Activated B cell treated with CpG ODN at 0.5 μM for 24 hours (primary cell): ENCODE data around the gene CBX2. TPM values are rescaled to one million over a fixed set of nuclear protein-coding genes. Genes with fewer than 3 reads are reported as not detected.

Source experiments
- ATAC-seq: fragments of 200-7000 bp; cut with Tn5 transposase; one replicate; pipeline ENCODE4 v1.10.0; 2021; ENCODE audit warnings: low read depth, mild to moderate bottlenecking, moderate library complexity
- CTCF ChIA-PET: fragments of 350-600 bp; sonication (Branson Sonifier 250); formaldehyde crosslinking; loops from one replicate; lab custom pipeline; 2021; ENCODE audit warnings: antibody characterized with exemption; lab: Charles Lee
- POLR2A ChIA-PET: fragments of 350-600 bp; sonication (Branson Sonifier 250); formaldehyde crosslinking; loops from one replicate; lab custom pipeline; 2021; ENCODE audit warnings: antibody characterized with exemption; lab: Charles Lee
- DNase-seq: peaks from one replicate; pipeline ENCODE4 v3.0.0; 2022
- H3K27ac Mint-ChIP-seq: one replicate; pipeline ENCODE4 v1.8.0; 2020; ENCODE audit warnings: mixed read lengths
- H3K27me3 Mint-ChIP-seq: one replicate; pipeline ENCODE4 v1.8.0; 2021; ENCODE audit warnings: mixed read lengths
- H3K36me3 Mint-ChIP-seq: one replicate; pipeline ENCODE4 v1.8.0; 2021; ENCODE audit warnings: low read depth, mixed read lengths
- H3K4me1 Mint-ChIP-seq: one replicate; pipeline ENCODE4 v1.8.0; 2021; ENCODE audit warnings: mixed read lengths
- H3K4me3 Mint-ChIP-seq: one replicate; pipeline ENCODE4 v1.8.0; 2020; ENCODE audit warnings: mild to moderate bottlenecking, mixed read lengths
- H3K9me3 Mint-ChIP-seq: one replicate; pipeline ENCODE4 v1.8.0; 2020; ENCODE audit warnings: mixed read lengths
- intact Hi-C: fragments of 100-400 bp; cut with micrococcal nuclease; formaldehyde crosslinking; loops from one replicate; pipeline ENCODE4 v1.15.1; 2024
- total RNA-seq: library from RNA; stranded (reverse); gene quantifications from 2 replicates; pipeline ENCODE4 v1.2.3, GENCODE V29; 2022
- TF ChIP-seq, protein P1 (sequence below): fragments of 200-600 bp; IDR thresholded peaks from one replicate; pipeline ENCODE4 v1.8.0; 2022; ENCODE audit warnings: antibody characterized with exemption, mild to moderate bottlenecking

Gene CBX2
- total RNA-seq, 1 donor from 2014 or later = 0.67 TPM

DNA sequence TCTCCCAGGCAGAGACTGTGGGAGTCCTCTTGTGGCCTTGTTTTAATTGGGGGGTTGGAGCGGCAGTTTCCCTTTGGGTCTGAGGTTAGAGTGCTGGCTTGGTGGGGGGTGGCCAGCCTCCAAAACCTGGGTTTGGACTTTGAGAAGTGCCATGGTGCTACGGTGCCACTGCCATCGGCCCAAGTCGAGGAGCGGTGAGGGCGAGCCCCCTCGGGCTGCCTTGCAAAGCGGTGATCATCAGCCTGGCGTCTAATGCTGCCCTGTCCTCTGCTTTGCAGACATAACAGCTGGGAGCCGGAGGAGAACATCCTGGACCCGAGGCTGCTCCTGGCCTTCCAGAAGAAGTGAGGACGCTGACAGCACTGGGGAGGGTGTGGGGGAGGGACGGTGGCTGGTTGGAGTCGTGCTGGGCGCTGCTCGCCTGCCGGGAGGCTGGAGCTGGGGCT lies 1.2 kb downstream of the CBX2 start:
- intact Hi-C loops = loop anchor here (2.0 kb wide), 1 partner anchor 18 kb away; the partner anchor contains the start of gene CBX8
- H3K9me3 Mint-ChIP-seq = no peaks in the 10 kb centered on the region
- ChIA-PET CTCF (no interaction called here), POLR2A (interaction anchor here (0.6 to 1.3 kb wide), 2 partner anchors 18 to 20 kb away, joined by 3 to 6 read pairs; partner anchors contain the start of gene CBX8)
- TF ChIP-seq, protein P1, sequence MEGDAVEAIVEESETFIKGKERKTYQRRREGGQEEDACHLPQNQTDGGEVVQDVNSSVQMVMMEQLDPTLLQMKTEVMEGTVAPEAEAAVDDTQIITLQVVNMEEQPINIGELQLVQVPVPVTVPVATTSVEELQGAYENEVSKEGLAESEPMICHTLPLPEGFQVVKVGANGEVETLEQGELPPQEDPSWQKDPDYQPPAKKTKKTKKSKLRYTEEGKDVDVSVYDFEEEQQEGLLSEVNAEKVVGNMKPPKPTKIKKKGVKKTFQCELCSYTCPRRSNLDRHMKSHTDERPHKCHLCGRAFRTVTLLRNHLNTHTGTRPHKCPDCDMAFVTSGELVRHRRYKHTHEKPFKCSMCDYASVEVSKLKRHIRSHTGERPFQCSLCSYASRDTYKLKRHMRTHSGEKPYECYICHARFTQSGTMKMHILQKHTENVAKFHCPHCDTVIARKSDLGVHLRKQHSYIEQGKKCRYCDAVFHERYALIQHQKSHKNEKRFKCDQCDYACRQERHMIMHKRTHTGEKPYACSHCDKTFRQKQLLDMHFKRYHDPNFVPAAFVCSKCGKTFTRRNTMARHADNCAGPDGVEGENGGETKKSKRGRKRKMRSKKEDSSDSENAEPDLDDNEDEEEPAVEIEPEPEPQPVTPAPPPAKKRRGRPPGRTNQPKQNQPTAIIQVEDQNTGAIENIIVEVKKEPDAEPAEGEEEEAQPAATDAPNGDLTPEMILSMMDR = no peak
- no peak overlapping the region for H3K27ac Mint-ChIP-seq
- no peaks in the 10 kb centered on the region for H3K36me3 Mint-ChIP-seq
- peak overlapping the region; percentile 82 for H3K4me3 Mint-ChIP-seq
- DNase-seq = no peak
- peaks cover 14% of the 10 kb centered on the region for H3K4me1 Mint-ChIP-seq
- no peak for ATAC-seq
- peaks cover 60% of the 10 kb centered on the region for H3K27me3 Mint-ChIP-seq

DNA sequence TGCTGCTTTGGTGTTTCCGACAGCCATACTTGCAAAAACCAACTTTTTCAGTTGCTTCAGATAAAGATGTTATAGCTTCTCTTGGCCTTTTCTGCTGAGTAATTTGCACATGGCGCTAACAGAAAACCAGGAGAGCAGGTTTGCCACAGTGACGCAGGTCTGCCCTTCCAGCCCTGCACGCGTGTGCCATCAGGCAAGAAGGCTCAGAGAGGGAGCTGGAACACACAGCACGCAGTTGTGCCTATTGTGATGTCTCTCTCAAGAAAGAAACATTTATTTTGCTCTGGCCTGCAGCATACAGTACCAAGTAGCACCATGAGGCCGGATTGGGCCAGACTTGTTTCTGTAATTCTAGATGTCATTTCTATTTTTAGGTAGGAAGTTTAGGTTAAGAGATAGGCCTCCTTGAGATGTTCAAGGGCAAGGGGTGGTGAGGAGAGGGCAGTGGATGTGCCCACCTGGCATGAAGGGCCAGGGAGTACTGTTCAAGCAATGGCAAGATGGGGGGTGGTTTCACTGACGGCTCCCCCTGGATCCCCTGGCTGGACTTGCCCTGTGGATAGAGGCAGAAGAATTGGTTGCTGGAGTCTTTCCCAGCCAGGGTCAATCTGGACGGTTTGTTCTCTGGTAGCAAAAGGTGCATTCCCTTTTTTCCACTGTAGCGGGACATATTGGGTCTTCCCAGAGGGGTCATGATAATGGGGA lies 1.9 kb downstream of the CBX2 start:
- TF ChIP-seq, protein P1 = no peak
- Mint-ChIP-seq H3K27ac (no peak overlapping the region), H3K4me1 (peaks cover 14% of the 10 kb centered on the region), H3K4me3 (peak overlapping the region; percentile 82), H3K27me3 (peaks cover 54% of the 10 kb centered on the region), H3K36me3 (no peaks in the 10 kb centered on the region), H3K9me3 (no peaks in the 10 kb centered on the region)
- DNase-seq (no peak), ATAC-seq (no peak)
- CTCF ChIA-PET = no interaction called here
- intact Hi-C loops = loop anchor here (2.0 kb wide), 1 partner anchor 17 kb away; the partner anchor contains the start of gene CBX8
- POLR2A ChIA-PET = interaction anchor here (0.6 kb wide), 1 partner anchor 17 kb away, joined by 6 read pairs; the partner anchor contains the start of gene CBX8

DNA sequence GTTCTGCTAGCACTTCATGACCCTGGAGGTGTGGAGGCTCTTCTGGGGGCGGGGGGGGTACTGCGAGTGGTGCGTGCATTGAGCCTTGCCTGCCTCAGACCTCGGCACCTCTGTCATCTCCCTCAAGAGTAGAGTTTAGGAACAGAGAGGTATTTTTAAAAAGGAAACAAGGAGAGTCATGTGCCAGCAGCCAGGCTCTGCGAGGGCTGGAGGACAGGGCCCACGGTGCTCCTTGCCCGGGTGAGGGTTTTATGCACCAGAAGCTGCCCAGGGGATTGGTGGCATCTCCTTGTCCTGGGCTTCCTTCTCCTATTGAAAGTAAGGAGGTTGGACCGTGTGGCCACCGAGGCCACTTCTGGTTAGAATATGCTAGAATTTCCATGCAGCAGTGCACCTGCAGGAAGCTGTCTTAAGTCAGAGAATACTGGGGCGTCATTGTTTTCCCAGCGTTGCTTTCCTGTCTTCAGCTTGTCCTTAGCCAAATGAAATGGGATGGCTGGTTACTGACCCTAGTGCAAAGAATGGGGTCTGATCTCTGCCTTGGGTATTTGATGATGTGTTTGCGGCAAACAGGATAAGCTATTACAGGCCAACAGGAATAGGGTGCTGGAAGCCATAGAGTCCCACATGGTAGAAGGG lies 3.2 kb downstream of the CBX2 start:
- H3K4me1 Mint-ChIP-seq = peaks cover 14% of the 10 kb centered on the region
- no peak overlapping the region for H3K27ac Mint-ChIP-seq
- no peaks in the 10 kb centered on the region for H3K9me3 Mint-ChIP-seq
- peaks cover 55% of the 10 kb centered on the region for H3K27me3 Mint-ChIP-seq
- H3K4me3 Mint-ChIP-seq = no peak overlapping the region
- CTCF ChIA-PET = interaction anchor here (0.8 to 1.4 kb wide), 3 partner anchors 16 to 39 kb away, joined by 3 read pairs; partner anchors contain the start of gene CBX8
- TF ChIP-seq, protein P1 = no peak
- no peaks in the 10 kb centered on the region for H3K36me3 Mint-ChIP-seq
- intact Hi-C loops = no loop called here
- POLR2A ChIA-PET = interaction anchor here (1.0 kb wide), 1 partner anchor 10 kb away, joined by 4 read pairs; no protein-coding TSS in a partner anchor
- no peak for DNase-seq
- ATAC-seq = no peak

DNA sequence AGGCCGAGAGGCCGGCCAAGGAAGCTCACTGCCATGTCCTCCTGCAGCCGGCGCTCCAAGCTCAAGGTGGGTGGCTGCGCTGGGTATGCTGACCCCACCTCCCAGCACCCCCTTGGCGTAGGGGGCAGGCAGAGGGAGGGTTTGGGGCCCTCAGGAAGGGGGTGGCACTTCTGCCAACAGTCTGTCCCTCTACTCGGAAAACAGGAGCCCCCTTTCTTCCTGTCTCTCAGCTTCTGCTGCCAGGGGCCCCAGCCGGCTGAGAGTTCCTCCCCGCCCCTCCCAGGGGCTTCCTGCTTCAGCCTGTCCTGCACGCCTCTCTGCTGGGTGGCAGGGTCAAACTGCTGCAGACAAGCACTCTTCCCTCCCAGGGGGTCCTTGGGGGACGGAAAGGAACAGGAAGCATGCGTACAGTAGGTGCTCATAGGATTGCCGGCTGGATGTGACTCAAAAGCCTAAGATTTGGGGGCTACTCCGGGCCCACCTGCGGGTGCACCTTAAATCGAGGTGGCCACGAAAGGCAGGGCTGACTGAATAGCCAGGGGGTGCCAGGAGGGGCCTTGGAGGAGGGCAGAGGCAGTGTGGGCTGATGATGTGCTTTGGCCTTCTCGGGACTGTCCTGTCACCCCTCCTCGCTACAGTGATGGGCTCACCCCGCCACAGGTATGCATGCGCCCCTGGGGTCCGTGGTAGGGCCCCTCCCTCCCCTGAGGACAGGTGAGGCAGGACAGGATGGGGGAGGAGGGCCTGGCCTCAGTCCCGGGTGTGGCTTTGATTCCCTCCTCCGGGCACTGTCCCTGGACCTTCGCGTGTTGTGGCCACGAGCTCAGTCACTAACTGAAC lies 4.0 kb downstream of the CBX2 start:
- CTCF ChIA-PET = interaction anchor here (0.8 to 1.4 kb wide), 3 partner anchors 15 to 40 kb away, joined by 3 read pairs; partner anchors contain the start of gene CBX8
- ATAC-seq (no peak), DNase-seq (no peak)
- TF ChIP-seq, protein P1 = no peak
- H3K36me3 Mint-ChIP-seq = no peaks in the 10 kb centered on the region
- peaks cover 12% of the 10 kb centered on the region for H3K4me1 Mint-ChIP-seq
- POLR2A ChIA-PET = interaction anchor here (1.0 kb wide), 1 partner anchor 9 kb away, joined by 4 read pairs; no protein-coding TSS in a partner anchor
- H3K4me3 Mint-ChIP-seq = no peak overlapping the region
- H3K9me3 Mint-ChIP-seq = no peaks in the 10 kb centered on the region
- intact Hi-C loops = no loop called here
- no peak overlapping the region for H3K27ac Mint-ChIP-seq
- H3K27me3 Mint-ChIP-seq = peaks cover 54% of the 10 kb centered on the region
